ENCODE data around the gene KCTD16. TPM values are rescaled to one million over a fixed set of nuclear protein-coding genes. Genes with fewer than 3 reads are reported as not detected.

KCTD16 gene
- total RNA-seq, 1 donor = 3.0 TPM

DNA sequence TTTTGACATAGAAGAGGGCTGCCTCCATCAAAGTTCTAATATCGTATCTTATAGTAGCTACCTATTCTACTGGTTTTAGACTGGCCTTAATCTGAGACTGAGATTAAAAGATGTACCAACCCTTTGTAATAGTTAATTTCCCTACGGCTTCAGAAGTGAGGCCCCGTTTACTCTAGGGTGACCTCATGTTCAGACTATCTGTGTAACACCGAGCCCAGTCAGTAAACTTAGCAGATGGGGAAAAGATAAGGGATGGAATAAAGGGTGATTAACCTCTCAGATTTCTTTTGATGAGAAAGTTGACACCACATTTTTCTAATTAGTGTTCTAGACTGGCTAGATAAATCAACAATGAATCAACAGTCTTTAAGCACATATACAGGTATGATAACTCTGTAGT lies 283.1 kb downstream of the KCTD16 start:
- H3K4me3 ChIP-seq (ENCODE audit: low read depth, low read length) = no peak overlapping the region
- DNase-seq (ENCODE audit: low read depth) = no peak
- TF ChIP-seq, protein P1, sequence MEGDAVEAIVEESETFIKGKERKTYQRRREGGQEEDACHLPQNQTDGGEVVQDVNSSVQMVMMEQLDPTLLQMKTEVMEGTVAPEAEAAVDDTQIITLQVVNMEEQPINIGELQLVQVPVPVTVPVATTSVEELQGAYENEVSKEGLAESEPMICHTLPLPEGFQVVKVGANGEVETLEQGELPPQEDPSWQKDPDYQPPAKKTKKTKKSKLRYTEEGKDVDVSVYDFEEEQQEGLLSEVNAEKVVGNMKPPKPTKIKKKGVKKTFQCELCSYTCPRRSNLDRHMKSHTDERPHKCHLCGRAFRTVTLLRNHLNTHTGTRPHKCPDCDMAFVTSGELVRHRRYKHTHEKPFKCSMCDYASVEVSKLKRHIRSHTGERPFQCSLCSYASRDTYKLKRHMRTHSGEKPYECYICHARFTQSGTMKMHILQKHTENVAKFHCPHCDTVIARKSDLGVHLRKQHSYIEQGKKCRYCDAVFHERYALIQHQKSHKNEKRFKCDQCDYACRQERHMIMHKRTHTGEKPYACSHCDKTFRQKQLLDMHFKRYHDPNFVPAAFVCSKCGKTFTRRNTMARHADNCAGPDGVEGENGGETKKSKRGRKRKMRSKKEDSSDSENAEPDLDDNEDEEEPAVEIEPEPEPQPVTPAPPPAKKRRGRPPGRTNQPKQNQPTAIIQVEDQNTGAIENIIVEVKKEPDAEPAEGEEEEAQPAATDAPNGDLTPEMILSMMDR (IDR thresholded peaks at IDR 0.05; ENCODE audit: insufficient read depth, low read depth, low read length) = no peak

DNA sequence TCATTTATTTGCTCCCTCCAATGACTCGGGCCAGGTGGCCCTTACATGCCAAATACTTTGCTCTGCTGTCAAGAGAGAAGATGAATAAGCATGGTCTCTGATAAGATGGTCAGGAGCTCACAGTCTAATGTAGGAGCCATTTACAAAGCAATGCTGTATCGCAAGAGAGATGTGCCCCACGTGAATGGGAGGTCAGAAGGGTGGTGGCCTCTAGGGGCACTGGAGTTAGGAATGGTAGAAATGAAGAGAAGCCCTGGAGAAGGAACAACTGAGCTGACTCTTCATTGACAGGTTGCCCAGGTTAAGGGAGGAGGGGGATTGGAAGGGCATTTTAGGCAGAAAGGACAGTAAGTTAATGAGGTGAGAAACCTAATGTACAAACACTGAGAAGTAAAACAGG lies 286.5 kb downstream of the KCTD16 start:
- TF ChIP-seq, protein P1 (IDR thresholded peaks at IDR 0.05; ENCODE audit: insufficient read depth, low read depth, low read length) = no peak
- H3K4me3 ChIP-seq (ENCODE audit: low read depth, low read length) = no peak overlapping the region
- DNase-seq (ENCODE audit: low read depth) = no peak

DNA sequence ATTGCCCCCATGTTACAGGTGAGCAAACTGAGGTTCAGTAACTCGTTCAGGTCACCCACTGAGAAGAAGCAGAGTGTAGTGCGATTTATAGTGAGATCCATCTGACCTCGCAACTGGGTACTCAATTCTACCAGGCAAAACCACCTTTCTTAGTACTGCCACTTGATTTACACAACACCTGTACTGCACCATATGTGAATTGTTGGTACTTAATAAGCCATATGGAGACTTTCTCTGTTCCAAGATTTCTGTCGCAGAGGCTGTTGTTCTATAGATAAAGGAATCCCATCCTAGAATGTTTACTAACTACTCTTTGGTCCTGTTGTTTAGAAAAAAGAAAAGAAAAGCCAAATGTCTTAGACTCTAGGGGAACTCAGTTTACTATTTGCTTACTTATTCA lies 287.5 kb downstream of the KCTD16 start:
- no peak overlapping the region for H3K4me3 ChIP-seq (ENCODE audit: low read depth, low read length)
- TF ChIP-seq, protein P1 (IDR thresholded peaks at IDR 0.05; ENCODE audit: insufficient read depth, low read depth, low read length) = no peak
- DNase-seq (ENCODE audit: low read depth) = no peak

DNA sequence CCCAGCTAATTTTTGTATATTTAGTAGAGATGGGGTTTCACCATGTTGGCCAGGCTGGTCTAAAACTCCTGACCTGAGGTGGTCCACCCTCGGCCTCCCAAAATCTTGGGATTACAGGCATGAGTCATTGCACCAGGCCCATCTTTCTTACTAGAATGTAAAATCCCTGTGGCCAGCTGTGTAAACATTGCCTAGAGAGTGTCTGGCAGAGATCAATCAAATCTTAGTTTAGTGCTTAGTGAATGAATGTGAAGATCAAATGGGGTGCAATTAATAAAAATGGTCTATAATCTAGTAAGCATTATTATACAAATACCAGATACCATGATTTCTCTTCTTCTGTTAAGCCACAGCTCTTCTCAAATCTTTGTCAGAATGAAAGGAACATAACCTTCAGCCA lies 289.9 kb downstream of the KCTD16 start:
- TF ChIP-seq, protein P1 (IDR thresholded peaks at IDR 0.05; ENCODE audit: insufficient read depth, low read depth, low read length) = no peak
- no peak for DNase-seq (ENCODE audit: low read depth)

DNA sequence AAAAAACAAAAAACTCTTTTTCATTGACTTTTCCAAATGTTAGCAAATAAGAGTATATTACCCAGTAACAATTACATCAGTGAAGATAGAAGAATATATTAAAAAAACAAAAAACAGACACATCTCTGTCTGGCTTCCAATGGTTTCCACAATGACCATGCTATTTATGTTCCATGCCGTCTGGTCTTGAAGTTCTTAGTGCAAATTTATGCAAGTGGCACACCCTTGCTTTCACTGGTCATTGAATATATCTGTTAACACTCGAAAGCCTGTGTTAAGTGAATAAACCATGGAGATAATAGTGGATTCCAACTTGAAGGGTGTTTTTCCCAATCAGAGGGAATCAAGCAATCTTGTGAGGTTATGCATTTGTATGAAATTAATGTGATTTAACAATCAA lies 291.9 kb downstream of the KCTD16 start:
- DNase-seq (ENCODE audit: low read depth) = no peak
- TF ChIP-seq, protein P1 (IDR thresholded peaks at IDR 0.05; ENCODE audit: insufficient read depth, low read depth, low read length) = no peak

More for the DNA sequence above, 289.9 kb downstream of the KCTD16 start:
- no peak overlapping the region for H3K4me3 ChIP-seq (ENCODE audit: low read depth, low read length)

DNA sequence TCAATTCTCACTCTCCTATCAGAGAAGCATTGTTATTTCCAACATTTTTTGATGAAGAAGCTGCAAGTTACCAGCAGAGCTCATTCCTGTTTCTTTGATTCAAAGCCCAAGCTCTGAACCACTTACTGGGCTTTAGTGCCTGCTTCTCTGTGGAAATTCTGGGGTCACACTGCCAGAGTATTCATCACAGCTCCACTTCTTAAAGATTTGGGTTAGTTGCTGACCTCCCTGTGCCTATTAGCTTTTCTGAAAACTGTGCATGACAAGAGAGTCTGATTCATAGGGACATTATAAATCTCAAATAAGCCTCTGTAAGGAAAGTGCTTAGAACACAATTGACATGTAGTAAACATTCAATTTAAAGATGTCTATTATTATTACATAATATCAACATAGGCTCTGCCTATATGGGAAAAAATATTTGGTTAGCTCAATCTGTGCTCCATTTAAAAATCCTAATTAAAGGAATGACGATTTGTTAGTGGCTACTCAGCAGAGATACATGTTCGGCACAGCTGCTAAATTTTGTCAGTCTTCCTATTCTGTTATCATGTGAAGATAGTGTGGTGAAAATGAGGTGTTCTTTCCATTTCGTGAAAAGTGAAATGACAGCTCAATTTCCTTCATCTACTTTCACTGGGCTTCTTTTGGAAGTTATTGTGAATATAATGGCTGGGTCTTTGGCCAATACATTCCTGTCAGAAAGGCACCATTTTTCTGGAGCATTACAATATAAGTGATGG lies 293.0 kb downstream of the KCTD16 start:
- DNase-seq (ENCODE audit: low read depth) = no peak
- TF ChIP-seq, protein P1 (IDR thresholded peaks at IDR 0.05; ENCODE audit: insufficient read depth, low read depth, low read length) = no peak
- H3K4me3 ChIP-seq (ENCODE audit: low read depth, low read length) = no peak overlapping the region

More for the DNA sequence above, 291.9 kb downstream of the KCTD16 start:
- H3K4me3 ChIP-seq (ENCODE audit: low read depth, low read length) = no peak overlapping the region

DNA sequence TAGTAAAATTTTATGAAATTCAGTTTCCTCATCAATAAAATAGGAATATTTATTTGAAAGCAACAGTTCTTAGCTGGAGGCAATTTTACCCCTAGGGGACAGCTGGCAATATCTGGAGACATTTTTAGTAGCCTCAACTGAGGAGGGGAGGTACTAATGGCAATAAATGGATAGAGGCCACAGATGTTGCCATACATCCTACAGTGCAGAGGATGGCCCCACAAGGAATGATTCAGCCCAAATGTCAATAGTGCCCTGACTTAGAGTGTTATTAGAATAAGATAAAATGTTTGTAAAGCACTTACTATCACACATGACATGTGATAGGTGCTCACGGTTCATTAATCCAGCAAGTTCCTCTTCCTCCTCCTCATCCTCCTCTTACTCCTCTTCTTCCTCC lies 293.6 kb downstream of the KCTD16 start:
- TF ChIP-seq, protein P1 (IDR thresholded peaks at IDR 0.05; ENCODE audit: insufficient read depth, low read depth, low read length) = no peak
- DNase-seq (ENCODE audit: low read depth) = no peak
- no peak overlapping the region for H3K4me3 ChIP-seq (ENCODE audit: low read depth, low read length)
